DOHH2 (cell line): ENCODE data around the gene GNL1.

Source experiments
- H3F3A ChIP-seq: fragments of 200-600 bp; sonication (generic), shearing (Covaris generic); 2 replicates; pipeline ENCODE4 v1.6.0; 2016; ENCODE audit warnings: antibody characterized with exemption, mild to moderate bottlenecking; ENCODE audit not compliant: control insufficient read depth, insufficient read depth
- H3K27ac ChIP-seq: fragments of 200-600 bp; sonication (generic); 2 replicates; pipeline ENCODE4 v1.5.1; 2014; ENCODE audit warnings: low read depth, mild to moderate bottlenecking, low read length, moderate library complexity
- H3K27me3 ChIP-seq: fragments of 200-600 bp; sonication (generic); 2 replicates; pipeline ENCODE4 v1.6.1; 2014; ENCODE audit warnings: mild to moderate bottlenecking, low read length, mixed read lengths; ENCODE audit not compliant: control insufficient read depth
- H3K36me3 ChIP-seq: fragments of 200-600 bp; sonication (generic); 2 replicates; pipeline ENCODE4 v1.6.1; 2014; ENCODE audit warnings: mild to moderate bottlenecking, low read length, moderate library complexity, mixed read lengths; ENCODE audit not compliant: control insufficient read depth
- H3K4me1 ChIP-seq: fragments of 200-600 bp; sonication (generic); 2 replicates; pipeline ENCODE4 v1.6.1; 2014; ENCODE audit warnings: mild to moderate bottlenecking, low read length, mixed read lengths; ENCODE audit not compliant: control insufficient read depth
- H3K4me2 ChIP-seq: fragments of 200-600 bp; sonication (generic); 2 replicates; pipeline ENCODE4 v1.6.0; 2014; ENCODE audit warnings: mild to moderate bottlenecking, low read length, moderate library complexity
- H3K4me3 ChIP-seq: fragments of 200-600 bp; sonication (generic); 2 replicates; pipeline ENCODE4 v1.5.1; 2014; ENCODE audit warnings: mild to moderate bottlenecking, low read length, mixed read lengths
- H3K79me2 ChIP-seq: fragments of 200-600 bp; sonication (generic); 2 replicates; pipeline ENCODE4 v1.6.1; 2014; ENCODE audit warnings: mild to moderate bottlenecking, low read length, mixed read lengths; ENCODE audit not compliant: control insufficient read depth
- H3K9me2 ChIP-seq: fragments of 200-600 bp; sonication (generic); replicated peaks from 2 replicates; pipeline ENCODE4 v1.6.1; 2014; ENCODE audit warnings: mild to moderate bottlenecking, low read length, mixed read lengths; ENCODE audit not compliant: control insufficient read depth
- H3K9me3 ChIP-seq: fragments of 200-600 bp; sonication (generic); 2 replicates; pipeline ENCODE4 v1.6.1; 2014; ENCODE audit warnings: antibody characterized with exemption, low read length, mixed read lengths; ENCODE audit not compliant: control insufficient read depth, insufficient read depth
- H4K20me1 ChIP-seq: fragments of 200-600 bp; sonication (generic); 2 replicates; pipeline ENCODE4 v1.6.0; 2014; ENCODE audit warnings: low read depth, mild to moderate bottlenecking, antibody characterized with exemption, low read length, moderate library complexity; ENCODE audit not compliant: control insufficient read depth, insufficient read depth
- CTCF ChIP-seq: fragments of 200-600 bp; sonication (generic); IDR thresholded peaks from one replicate; pipeline ENCODE4 v1.5.1; 2014; ENCODE audit warnings: antibody characterized with exemption, mild to moderate bottlenecking, low read depth, low read length; ENCODE audit not compliant: poor library complexity, severe bottlenecking
- EZH2phosphoT487 ChIP-seq: fragments of 200-600 bp; sonication (generic); IDR thresholded peaks from 2 replicates; pipeline ENCODE4 v1.6.1; 2017; ENCODE audit warnings: borderline replicate concordance, mild to moderate bottlenecking, antibody characterized with exemption, low read length, moderate library complexity, mixed read lengths

The GNL1 gene

GRCh38 chr6:30571762-30572082 is 15.4 kb upstream of the GNL1 start:
- Histone ChIP-seq H3K79me2 (peaks cover 58% of the 10 kb centered on the region), H3K27ac (peak overlapping the region; percentile 59), H3K4me1 (peaks cover 41% of the 10 kb centered on the region), H3F3A (no peaks in the 10 kb centered on the region; the same call in 1 of the 2 replicates), H3K27me3 (no peaks in the 10 kb centered on the region), H3K36me3 (peaks cover 39% of the 10 kb centered on the region), H3K4me2 (peak overlapping the region; percentile 85), H4K20me1 (peaks cover 28% of the 10 kb centered on the region), H3K9me3 (no peaks in the 10 kb centered on the region), H3K4me3 (peak overlapping the region; percentile 87), H3K9me2 (no peaks in the 10 kb centered on the region)
- TF ChIP-seq CTCF = no peak
- no peak for TF ChIP-seq EZH2phosphoT487

DNA sequence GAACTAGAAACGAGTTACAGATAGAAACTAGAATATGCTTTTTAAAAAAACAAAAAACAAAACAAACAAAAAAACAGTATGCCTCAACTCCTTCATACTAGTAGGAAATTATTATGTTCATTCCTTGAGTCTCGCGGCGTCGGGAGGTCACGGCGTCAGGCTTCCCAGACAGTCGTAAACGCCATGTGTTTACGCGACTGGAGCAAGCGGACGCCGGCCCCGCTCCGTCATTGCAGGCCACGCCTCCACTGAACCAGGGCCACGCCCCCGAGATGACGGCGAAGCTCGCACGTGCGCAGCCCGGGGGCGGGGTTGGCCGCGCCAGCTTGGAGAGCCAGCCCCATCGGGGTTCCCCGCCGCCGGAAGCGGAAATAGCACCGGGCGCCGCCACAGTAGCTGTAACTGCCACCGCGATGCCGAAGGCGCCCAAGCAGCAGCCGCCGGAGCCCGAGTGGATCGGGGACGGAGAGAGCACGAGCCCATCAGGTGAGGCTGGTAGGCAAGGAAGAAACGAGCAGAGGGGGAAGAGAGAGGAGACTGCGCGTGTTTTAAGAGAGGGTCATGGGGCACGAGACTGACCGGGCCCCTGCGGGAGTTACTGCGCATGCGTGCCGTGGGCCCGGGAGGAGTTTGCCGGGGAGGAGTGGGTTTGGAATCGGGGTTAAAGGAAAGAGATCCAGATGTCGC is 14.9 kb upstream of the GNL1 start, which contains the start of gene ABCF1:
TSS of gene ABCF1 (plus strand) at position 368 of the 687 bp plus-strand sequence. CDS start at position 414, 46 bp downstream.
- TF ChIP-seq CTCF (no peak), EZH2phosphoT487 (no peak)
- Histone ChIP-seq H3K9me3 (no peaks in the 10 kb centered on the region), H3K4me1 (peaks cover 41% of the 10 kb centered on the region), H3K4me3 (peak within 1 kb of the TSS; percentile 87), H3K27ac (peak within 1 kb of the TSS; percentile 59), H3K9me2 (no peaks in the 10 kb centered on the region), H3K36me3 (peaks cover 35% of the 10 kb centered on the region), H3F3A (no peaks in the 10 kb centered on the region; the same call in 1 of the 2 replicates), H3K4me2 (peak within 1 kb of the TSS; percentile 85), H3K27me3 (no peaks in the 10 kb centered on the region), H4K20me1 (peaks cover 28% of the 10 kb centered on the region), H3K79me2 (peaks cover 53% of the 10 kb centered on the region)

DNA sequence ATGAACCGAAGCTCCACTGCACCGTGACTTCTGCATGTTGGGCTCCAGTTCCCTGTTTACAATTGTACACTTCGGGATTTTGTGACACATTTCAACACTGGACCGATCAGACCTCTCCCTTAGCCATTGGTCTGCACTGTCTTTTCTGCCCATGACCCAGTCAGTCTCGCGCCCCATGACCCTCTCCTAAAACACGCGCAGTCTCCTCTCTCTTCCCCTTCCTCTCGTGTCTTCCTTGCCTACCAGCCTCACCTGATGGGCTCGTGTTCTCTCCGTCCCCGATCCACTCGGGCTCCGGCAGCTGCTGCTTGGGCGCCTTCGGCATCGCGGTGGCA is 14.4 kb upstream of the GNL1 start:
- H3K4me3 ChIP-seq = peak overlapping the region; percentile 87
- H3K36me3 ChIP-seq = peaks cover 33% of the 10 kb centered on the region
- no peaks in the 10 kb centered on the region for H3K27me3 ChIP-seq
- peaks cover 28% of the 10 kb centered on the region for H4K20me1 ChIP-seq
- H3K79me2 ChIP-seq = peaks cover 48% of the 10 kb centered on the region
- no peak overlapping the region for H3K27ac ChIP-seq
- peaks cover 41% of the 10 kb centered on the region for H3K4me1 ChIP-seq
- no peaks in the 10 kb centered on the region; the same call in 1 of the 2 replicates for H3F3A ChIP-seq
- H3K4me2 ChIP-seq = peak overlapping the region; percentile 85
- TF ChIP-seq CTCF = no peak
- no peak for TF ChIP-seq EZH2phosphoT487
- no peaks in the 10 kb centered on the region for H3K9me2 ChIP-seq
- H3K9me3 ChIP-seq = no peaks in the 10 kb centered on the region
